NCI-H2171 treated with DMSO at 0.1 percent for 48 hours (cell line): Measurements from ENCODE around the gene SBSN.

Source experiments
- DNase-seq: peaks from one replicate; lab custom pipeline; 2025; lab: John Stamatoyannopoulos, UW

The SBSN gene

DNA sequence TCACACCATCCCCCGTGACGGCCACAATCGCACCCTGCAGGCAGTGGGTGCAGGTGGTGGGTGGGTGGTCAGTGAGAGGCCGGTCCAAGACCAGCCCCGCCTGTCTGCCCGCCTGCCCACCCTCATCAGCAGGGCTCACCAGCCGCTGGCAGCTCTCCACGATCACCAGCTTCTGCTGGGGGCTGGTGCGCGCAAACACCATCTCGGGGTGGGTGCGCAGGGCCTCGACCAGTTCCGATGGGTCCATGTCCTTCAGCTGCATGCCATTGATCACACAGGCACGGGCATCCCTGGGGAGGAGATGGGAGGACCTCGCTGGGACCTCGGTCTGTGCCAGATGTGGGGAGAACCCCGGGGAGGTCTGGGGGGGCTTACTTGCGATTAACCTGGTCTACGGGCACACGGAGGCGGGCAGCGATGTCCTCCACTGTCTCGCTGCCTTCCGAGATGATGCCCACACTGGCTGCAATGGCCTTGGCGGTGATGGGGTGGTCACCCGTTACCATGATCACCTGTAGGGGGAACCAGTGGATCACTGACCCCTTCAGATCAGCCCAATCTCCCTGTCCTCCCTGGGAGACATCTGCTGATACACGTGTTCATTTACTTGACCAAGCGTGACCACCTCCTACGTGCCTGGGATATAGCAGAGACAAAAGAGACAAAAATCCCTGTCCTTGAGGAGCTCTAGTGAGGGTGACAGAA is 27.3 kb upstream of the SBSN start:
- DNase-seq: no peak

DNA sequence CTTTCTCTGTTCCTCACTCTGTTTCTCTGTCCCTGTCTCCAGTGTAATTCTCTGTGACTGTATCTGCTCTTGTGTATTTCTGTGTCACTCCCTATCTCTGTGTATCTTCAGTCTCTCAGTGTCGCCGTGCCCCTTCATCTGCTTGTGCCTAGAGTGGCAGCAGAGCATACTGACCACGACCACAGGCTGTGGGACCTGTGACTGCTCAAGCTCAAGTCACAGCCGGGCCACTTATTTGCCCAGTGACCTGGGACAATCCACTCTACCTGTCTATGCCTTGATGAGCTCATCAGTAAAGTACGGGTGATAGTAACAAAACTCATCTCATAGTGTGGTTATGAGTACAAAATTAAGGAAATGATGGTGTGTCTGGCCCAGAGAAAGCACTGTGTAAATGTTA is 26.0 kb upstream of the SBSN start:
- no peak for DNase-seq

DNA sequence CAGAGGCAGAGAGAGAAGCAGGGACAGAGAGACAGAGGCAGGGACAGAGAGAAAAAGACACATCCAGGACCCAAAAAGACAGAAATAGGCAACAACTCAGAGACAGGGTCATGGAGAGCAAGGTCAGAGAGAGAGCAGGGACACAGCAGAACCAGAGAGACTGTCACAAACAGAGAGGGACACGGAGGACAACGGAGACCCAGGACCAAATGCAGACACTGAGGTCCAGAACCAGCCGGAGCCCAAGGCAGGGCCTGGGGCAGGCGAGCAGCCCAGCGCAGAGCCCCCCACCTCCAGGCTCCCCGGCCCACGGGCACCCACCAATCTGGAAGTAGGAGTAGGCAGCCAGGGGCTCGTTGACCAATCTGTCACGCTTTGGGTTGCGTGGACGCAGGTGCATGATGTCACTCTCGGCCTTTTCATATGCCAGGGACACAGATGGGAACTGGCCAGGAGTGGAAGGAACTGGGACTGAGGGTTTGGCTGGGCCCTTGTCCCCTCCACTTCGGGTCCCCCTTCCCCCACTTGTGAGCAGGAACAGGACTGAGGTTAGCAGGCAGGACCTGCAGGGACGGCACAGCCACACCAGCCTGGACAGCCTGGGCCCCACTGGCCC is 25.4 kb upstream of the SBSN start:
- no peak for DNase-seq

DNA sequence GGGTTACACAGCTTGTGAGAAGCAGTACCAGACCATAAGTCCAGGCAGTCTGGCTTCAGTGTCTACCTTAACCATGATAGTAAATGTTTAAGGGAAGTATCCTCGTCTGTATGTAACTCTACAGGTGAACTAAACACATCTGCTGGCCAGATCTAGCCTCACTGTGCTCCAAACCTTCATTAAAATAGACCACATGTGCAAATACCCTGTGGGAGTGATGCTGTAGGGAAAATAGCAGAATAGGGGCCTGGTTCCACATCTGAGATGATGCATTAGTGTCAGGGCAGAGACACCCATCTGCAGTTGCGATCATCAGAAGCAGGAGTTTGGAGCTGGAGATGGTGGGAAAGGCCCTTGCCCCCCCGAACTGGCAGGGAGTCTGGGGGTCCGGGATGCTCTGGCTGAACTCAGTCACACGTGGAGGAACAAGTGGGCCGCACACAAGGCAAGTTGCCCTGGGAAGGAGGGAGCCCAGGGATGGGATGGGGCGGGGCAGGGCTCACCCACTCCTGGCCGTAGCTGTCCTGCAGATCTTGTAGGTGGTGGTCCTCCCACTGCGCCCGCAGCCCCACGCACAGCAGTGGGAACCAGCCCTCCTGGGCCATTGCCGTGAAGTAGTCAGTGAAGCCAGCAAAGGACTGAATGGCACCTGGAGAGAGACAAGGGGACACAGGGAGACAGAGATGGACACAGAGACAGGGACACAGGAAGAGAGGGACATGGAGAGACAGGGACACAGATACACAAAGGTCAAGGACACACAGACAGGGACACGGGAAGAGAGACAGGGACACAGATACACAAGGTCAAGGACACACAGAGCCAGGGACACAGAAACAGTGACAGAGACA is 24.6 kb upstream of the SBSN start:
- DNase-seq: no peak

DNA sequence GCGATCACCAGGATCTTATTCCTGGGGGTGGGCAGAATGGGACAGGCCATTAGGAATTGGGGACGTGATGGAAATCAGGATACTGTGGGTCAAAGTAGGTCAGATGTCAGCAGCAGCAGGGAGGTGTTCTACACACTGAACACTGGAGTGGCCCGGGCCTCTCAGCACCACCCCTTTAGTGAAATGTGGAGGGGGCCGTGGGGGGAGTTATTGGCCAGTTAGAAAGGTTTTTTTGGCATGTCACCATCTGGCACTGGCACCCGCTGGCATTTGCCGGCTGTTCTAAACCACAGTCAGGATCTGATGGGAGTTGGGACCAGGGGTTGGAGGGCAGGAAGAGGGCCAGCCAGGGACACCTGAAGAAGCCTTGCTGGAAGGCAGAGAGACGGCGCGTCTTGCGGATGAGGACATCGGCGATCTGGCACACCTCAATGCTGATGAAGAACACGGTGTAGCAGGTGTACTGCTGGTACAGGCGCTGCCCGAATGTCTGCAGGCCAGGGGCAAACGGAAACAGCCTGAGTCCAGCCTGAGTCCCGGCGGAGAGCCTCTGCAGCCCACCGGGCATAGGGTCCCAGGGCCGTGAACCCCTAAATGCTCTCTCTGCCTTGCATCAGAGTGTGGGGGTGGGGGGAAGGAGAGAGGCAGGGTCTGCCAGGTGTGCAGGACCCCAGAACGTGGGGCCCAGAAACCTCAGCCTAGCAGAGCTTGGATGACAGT is 23.1 kb upstream of the SBSN start:
- no peak for DNase-seq

DNA sequence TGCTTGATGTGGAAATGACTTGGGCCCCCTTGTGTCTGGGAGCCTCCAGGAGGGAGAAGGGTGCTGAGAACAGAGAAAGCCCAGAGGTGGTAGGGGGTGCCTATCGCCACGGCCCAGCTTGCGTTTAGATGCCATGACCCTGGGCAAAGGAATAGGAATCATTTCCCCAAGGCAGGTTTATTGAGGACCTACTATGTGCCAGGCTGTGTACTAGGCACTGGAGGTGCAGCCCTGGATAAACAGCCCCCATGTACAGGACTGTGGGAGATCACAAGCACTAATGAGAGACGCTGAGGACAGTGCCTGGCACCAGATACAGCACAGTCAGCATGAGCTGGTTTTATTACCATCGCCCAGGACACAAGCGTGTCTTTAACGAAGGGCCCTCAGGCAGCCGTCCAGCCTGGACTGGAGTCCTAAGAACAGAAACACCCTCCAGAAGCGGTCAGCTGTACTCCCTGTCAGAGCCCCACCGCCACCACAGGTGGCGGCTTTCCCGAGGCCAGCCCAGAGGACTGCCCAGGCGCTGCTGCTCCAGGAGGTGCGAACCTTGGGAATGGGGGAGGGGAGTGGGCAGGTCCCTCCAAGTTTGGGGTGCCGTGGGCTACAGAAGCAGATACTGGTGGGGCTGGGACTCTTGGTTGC is 21.9 kb upstream of the SBSN start:
- no peak for DNase-seq

DNA sequence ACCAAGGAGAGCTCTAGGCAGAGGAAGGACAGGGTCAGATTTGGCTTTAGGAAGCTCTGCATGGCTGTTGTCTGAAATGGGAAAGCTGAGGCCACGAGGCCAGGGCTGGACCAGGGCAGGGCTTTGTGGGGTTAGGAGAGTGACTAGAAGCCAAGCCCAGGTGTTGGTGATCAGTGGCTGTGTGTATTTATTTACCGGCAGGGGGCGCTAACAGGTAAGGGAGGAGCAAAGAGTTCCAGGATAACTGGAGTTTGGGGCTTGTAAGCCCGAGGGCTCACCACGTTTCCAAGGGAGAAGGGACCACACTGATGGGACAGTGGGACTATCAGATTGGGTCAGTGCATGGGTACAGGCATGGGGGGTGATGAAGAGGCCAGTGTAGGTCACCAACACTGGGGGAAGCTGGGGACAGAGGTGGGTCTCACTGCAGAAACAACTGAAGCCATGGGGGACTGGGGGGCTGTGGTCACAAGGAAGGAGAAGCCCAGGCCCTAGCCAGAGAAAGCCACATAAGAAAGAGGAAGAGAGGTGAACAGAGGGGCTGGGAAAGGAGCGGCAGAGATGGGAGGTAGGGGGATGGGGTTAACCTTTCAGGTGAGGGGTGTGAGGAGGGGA is 21.2 kb upstream of the SBSN start:
- DNase-seq: peak; percentile 41

DNA sequence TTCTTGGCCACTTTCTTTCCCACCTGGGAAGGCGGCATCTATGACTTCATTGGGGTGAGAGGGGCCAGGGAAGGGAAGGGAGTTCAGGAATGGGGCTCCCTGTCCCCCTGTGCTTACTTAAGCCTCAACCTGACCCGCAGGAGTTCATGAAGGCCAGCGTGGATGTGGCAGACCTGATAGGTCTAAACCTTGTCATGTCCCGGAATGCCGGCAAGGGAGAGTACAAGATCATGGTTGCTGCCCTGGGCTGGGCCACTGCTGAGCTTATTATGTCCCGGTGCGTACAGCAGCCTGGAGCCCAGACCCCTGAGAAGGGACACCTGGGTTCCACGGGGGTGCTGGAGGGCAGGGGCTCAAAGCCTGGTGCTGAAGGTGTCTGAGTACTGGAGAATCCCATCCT is 18.4 kb upstream of the SBSN start:
- DNase-seq: no peak

DNA sequence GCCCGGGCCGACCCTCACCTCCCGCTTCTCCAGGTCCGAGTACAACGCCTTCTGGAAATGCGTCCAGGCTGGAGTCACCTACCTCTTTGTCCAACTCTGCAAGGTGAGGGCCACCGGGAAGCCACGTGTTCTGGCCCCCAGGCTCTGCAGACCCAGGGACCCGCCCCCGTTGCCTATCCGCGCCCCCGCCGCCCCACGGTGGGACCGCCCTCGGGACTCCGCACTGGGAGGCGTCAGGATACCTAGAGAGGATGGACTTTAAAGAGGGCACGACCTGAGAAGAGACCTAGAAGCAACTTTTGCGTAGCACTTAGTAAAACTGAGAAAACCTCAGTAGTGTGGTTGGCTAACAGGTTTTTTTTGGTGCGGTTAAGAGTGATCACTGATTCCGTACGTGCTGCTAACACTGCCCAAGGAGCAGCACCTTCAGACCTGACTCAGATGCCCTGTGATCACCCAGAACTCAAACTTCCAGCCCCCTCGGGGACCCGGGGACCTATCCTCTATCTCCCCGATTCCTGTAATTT is 17.8 kb upstream of the SBSN start:
- peak; percentile 26 for DNase-seq

DNA sequence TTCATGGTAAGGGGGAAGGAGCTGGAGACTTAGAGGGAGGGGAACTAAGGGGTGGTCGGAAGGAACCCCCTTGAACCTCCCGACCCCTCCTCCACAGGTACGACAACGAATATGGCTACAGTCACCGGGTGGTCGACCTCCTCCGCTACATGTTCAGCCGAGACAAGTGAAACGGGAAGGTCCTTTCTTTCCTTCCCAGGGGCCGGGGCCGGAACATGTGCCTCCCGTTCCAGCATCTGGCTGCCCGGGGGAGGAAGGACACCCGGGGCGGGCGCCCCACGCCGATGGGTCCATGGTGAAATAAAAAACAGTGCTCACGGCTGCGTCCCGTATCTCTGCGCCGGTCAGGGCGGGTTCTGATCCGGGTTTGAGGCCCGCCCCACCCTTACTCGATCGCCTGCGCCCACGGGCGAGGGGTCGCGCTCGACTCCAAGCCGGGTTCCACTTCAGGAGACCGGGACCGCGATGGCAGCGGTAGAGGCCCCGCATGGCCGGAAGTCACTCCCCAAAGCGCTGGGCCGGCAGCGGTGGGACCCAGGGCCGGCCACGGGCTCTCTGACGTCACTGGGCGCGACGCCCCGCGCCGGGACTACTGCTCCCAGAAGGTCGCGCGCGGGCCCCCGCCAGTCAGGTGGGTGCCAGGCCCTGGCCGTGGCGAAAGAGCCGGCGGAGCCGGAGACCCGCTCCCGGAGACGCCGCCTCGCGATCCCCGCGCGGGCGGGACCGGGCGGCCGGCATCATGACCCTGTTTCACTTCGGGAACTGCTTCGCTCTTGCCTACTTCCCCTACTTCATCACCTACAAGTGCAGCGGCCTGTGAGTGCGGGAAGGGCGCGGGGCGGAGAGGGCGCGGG is 17.1 kb upstream of the SBSN start, which contains the start of gene TMEM147:
Gene TMEM147, plus strand, starts transcription at position 626 of the 854 bp plus-strand sequence. Its CDS starts 114 bp downstream, at position 740.
- peak; percentile 79 for DNase-seq

DNA sequence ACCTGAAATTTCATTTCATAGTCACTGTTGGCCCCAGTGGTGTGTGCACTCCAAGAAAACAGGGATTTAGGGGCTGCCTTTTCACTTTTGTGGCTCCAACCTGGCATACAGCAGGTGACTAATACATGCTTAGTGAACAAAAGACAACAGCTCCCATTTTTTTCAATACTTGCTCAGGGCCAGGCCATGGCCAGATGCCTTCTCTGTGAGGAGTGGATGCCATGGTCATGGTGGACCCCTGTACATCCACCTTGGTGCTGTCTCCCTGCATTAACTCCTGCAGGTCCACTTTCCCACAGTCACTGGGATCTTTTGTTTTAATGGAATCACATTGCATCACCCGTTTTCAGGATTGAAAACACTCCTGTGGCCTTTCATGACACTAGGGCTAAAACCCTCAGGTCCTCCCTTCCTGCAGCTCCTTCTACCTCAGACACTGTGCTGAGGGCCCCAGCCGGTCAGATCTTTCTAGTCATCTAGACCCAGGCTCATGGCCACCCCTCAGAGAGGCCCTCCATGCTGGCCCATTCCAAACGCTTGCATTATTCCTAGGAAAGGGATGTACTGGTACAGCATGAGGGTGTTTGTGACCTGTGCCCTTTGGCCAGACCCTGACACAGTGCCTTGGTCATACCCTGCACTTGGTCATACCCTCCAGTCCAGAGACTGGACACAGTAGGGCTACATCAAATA is 16.1 kb upstream of the SBSN start:
- DNase-seq: no peak

DNA sequence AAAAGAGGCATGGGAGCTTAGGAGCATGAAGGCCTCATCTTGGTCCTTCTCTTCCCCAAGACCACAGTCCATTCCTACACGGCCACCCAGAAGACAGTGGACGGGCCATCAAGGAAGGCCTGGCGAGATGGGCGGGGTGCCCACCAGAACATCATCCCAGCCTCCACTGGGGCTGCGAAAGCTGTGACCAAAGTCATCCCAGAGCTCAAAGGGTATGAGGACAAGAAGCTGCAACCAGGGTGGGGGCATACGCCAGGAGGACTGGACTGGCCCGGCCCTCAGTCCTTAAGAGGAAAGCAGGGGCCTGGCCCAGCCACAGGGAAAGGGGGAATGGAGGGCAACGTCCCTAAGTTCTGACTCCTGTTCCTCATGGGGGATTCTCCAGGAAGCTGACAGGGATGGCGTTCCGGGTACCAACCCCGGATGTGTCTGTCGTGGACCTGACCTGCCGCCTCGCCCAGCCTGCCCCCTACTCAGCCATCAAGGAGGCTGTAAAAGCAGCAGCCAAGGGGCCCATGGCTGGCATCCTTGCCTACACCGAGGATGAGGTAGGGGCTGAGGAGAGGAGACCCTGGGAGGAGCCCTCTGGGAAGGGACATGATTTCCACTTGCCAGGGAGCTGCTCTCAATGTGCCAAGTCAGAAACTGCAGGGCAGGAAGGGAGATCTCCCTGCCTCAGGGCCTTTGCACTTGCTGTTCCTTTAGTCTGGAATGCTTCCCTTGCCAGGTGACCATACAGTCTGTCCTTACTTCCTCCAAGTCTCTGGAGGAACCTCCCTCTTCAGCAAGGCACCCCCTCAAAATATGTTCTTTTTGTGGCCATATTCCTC is 15.4 kb upstream of the SBSN start:
- DNase-seq: no peak

DNA sequence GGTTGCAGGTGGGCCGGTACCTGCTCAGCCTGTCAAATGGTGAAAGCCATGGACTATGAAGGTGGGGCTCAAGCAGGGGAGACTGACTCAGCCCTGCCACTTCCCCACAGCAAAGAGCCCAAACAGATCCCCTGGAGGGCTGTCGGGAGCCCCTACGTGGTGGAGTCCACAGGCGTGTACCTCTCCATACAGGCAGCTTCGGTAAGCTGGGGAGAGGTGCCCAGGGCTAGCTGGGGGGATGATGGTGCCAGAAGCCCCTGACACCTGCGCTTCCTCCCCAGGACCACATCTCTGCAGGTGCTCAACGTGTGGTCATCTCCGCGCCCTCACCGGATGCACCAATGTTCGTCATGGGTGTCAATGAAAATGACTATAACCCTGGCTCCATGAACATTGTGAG is 14.1 kb upstream of the SBSN start:
- DNase-seq: no peak

DNA sequence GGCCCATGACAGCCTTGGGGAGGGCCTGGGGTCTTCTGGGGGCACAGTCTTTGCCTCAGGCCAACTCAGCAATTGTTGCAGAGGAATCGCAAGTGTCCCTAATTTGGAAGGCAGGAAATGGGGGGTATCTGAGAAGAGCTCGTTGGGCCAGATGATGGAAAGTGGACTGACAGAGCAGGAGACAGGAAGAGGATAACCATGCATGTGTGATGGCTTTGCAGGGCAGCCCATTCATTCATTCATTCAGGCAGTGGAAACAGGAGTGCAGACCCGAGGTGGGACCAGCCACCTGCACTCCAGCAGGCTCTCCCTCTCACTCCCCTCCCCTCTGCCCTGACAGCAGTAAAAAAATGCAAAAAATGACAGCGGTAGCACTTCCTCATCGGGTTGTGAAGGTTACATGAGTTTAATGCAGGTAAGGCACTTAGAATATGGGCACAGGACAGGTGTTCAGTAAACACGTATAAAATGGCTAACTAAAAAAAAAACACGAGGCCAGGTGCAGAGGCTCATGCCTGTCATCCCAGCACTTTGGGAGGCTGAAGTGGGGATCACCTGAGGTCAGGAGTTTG is 12.3 kb upstream of the SBSN start:
- DNase-seq: no peak

DNA sequence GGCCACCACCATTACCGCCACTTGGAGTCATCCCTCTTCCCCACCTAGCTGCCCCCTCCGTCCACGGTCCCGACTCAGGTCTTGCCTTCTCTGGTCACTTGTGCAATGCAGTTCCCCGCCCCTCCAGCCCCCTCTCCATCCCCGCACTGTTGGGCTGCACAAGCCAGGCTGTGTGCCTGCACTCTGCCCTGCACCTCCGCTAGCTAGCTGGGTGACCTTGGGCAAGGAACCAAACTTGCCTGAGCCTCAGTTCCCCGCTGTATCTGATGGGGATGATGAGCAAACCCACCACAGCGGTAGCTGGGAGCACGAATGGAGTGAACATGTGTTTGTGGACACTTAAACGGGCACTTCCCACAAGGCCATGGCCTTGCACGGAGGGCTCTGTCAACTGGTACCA is 11.7 kb upstream of the SBSN start:
- no peak for DNase-seq

DNA sequence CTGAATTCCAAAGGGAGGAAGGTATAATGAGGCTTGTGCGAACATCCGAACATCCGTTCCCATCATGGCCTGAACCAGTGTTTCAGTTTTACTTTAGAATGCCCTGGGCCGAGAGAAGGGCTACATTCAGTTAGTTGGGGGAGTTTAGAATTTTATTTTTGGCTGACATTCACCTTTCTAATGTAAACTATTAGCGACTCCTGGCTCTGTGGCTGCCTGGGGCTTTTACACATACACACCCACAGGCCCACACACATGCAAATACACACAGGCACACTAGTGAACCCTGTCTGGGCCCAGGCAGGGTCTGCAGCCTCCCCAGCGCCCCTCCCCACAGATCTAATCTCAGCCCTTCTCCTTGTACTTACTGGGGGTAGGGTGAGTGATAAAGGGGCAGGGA is 11.2 kb upstream of the SBSN start:
- DNase-seq: no peak

DNA sequence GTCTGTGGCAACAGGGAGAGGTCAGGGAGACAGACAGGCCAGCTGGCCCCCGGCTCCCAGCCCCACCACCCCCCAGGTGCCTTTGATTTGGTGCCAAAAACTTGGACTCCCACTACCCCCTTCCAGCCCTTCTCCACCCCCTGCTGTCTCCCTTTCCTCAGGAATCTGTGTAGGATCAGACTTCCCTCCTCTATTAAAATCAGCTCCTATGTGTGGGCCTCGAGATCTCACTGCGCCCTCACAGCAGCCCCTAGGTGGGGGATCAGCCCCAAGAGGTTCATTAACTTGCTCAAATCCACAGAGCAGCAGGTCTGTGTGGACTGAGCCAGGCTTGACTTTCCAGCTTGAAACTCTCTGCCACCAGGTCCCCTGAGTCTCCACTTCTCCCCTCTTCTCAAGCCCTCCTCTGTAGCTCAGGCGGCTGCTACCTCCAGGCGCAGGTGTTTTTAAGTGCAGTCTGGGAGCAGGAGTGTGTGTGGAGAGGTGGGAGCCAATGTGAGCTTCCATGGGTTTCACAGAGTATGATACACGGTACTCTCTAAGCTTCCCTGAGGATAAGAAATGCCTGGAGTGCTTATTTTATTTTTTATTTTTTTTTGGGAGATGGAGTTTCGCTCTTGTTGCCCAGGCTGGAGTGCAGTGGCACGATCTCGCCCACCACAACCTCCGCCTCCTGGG is 6.8 kb upstream of the SBSN start:
- DNase-seq: peak; percentile 22
